ENCODE results near the gene DYSF. TPM values are rescaled to one million over a fixed set of nuclear protein-coding genes. Genes with fewer than 3 reads are reported as not detected.
"Not testable (repeated sequence)": the region's sequence is repeated elsewhere in the genome, so short reads cannot be mapped to it uniquely, and the experiment has no call there.

The DYSF gene
- total RNA-seq, 4 donors from 2014 or later = 3.7 to 18.7 (median 10.6) TPM

- WGBS, 2 donors (ENCODE audit: low coverage in 1 of 2) = 83 to 88% methylated on average over 1 to 2 of the region's 2 CpGs
- Histone ChIP-seq H3K9me3 (no peaks in the 10 kb centered on the region), H3K4me3 (no peak overlapping the region), H3K36me3 (no peaks in the 10 kb centered on the region), H3K27ac (no peak overlapping the region), H3K27me3 (no peaks in the 10 kb centered on the region), H3K4me1 (no peaks in the 10 kb centered on the region)
- intact Hi-C loops (cut with DNase I; ENCODE audit: low total_unique reads) (no loop called here), in situ Hi-C loops (cut with MboI; ENCODE audit: low pct_ligation_motif_present in 1 of 4, low pct_unique_long_range_greater_than_20kb in 1 of 4, low sequenced_read_pairs in 3 of 4) (no loop called here)
- no peak for DNase-seq
- TF ChIP-seq EP300 (IDR thresholded peaks at IDR 0.05; ENCODE audit: low read depth) (no peak), CTCF (IDR thresholded peaks at IDR 0.05) (no peak), POLR2A (IDR thresholded peaks at IDR 0.05) (no peak), POLR2AphosphoS5 (IDR thresholded peaks at IDR 0.05) (no peak)
These were observed 31.0 kb downstream of the DYSF start for GRCh38 chr2:71484354-71484753.

GRCh38 chr2:71486881-71487640 lies 33.7 kb downstream of the DYSF start:
- intact Hi-C loops (cut with DNase I; ENCODE audit: low total_unique reads) (no loop called here), in situ Hi-C loops (cut with MboI; ENCODE audit: low pct_ligation_motif_present in 1 of 4, low pct_unique_long_range_greater_than_20kb in 1 of 4, low sequenced_read_pairs in 3 of 4) (no loop called here)
- no peak overlapping the region for H3K4me3 ChIP-seq
- H3K4me1 ChIP-seq = no peaks in the 10 kb centered on the region
- no peaks in the 10 kb centered on the region for H3K9me3 ChIP-seq
- no peak overlapping the region for H3K27ac ChIP-seq
- TF ChIP-seq CTCF (IDR thresholded peaks at IDR 0.05) (no peak), EP300 (IDR thresholded peaks at IDR 0.05; ENCODE audit: low read depth) (no peak), POLR2AphosphoS5 (IDR thresholded peaks at IDR 0.05) (no peak), POLR2A (IDR thresholded peaks at IDR 0.05) (no peak)
- 67 to 69% methylated on average over 5 to 11 of the region's 11 CpGs for WGBS, 2 donors (ENCODE audit: low coverage in 1 of 2)
- no peaks in the 10 kb centered on the region for H3K27me3 ChIP-seq
- DNase-seq = no peak
- no peaks in the 10 kb centered on the region for H3K36me3 ChIP-seq

GRCh38 chr2:71491551-71491950 lies 38.2 kb downstream of the DYSF start:
- DNase-seq; H3K9me3 ChIP-seq; H3K27me3 ChIP-seq; in situ Hi-C loops (cut with MboI; ENCODE audit: low pct_ligation_motif_present in 1 of 4, low pct_unique_long_range_greater_than_20kb in 1 of 4, low sequenced_read_pairs in 3 of 4); intact Hi-C loops (cut with DNase I; ENCODE audit: low total_unique reads); H3K27ac ChIP-seq; H3K4me3 ChIP-seq; H3K4me1 ChIP-seq; H3K36me3 ChIP-seq: not testable (repeated sequence)
- 50 to 86% methylated on average over 2 to 3 of the region's 3 CpGs for WGBS, 2 donors (ENCODE audit: low coverage in 1 of 2)

- intact Hi-C loops (cut with DNase I; ENCODE audit: low total_unique reads) = no loop called here
- 85 to 91% methylated on average over 3 to 6 of the region's 6 CpGs for WGBS, 2 donors (ENCODE audit: low coverage in 1 of 2)
These were observed 38.8 kb downstream of the DYSF start for GRCh38 chr2:71492112-71492511.

GRCh38 chr2:71494091-71494490 lies 40.7 kb downstream of the DYSF start:
- intact Hi-C loops (cut with DNase I; ENCODE audit: low total_unique reads) = no loop called here
- Histone ChIP-seq H3K4me1 (no peaks in the 10 kb centered on the region), H3K4me3 (no peak overlapping the region), H3K9me3 (no peaks in the 10 kb centered on the region), H3K27me3 (no peaks in the 10 kb centered on the region), H3K36me3 (no peaks in the 10 kb centered on the region), H3K27ac (no peak overlapping the region)
- TF ChIP-seq POLR2AphosphoS5 (IDR thresholded peaks at IDR 0.05) (no peak), EP300 (IDR thresholded peaks at IDR 0.05; ENCODE audit: low read depth) (no peak), CTCF (IDR thresholded peaks at IDR 0.05) (no peak), POLR2A (IDR thresholded peaks at IDR 0.05) (no peak)
- WGBS, 2 donors (ENCODE audit: low coverage in 1 of 2) = 87 to 96% methylated on average over 3 to 4 of the region's 4 CpGs
- in situ Hi-C loops (cut with MboI; ENCODE audit: low pct_ligation_motif_present in 1 of 4, low pct_unique_long_range_greater_than_20kb in 1 of 4, low sequenced_read_pairs in 3 of 4) = no loop called here
- DNase-seq = no peak

More at GRCh38 chr2:71492112-71492511, 38.8 kb downstream of the DYSF start:
- Histone ChIP-seq H3K4me3 (no peak overlapping the region), H3K36me3 (no peaks in the 10 kb centered on the region), H3K27ac (no peak overlapping the region), H3K27me3 (no peaks in the 10 kb centered on the region), H3K9me3 (no peaks in the 10 kb centered on the region), H3K4me1 (no peaks in the 10 kb centered on the region)
- DNase-seq = no peak
- TF ChIP-seq EP300 (IDR thresholded peaks at IDR 0.05; ENCODE audit: low read depth) = no peak
- TF ChIP-seq POLR2AphosphoS5 (IDR thresholded peaks at IDR 0.05) = peak in 2 of 3 donors; percentile 20 to 42
- in situ Hi-C loops (cut with MboI; ENCODE audit: low pct_ligation_motif_present in 1 of 4, low pct_unique_long_range_greater_than_20kb in 1 of 4, low sequenced_read_pairs in 3 of 4) = no loop called here

Data from transverse colon (tissue), 4 donors.